ENCODE measurements around the gene TAF5.
A peak's percentile ranks its signal among the peaks of the same experiment; 100 is the strongest.
"Not testable (repeated sequence)": the region's sequence is repeated elsewhere in the genome, so short reads cannot be mapped to it uniquely, and the experiment has no call there.

Gene TAF5

DNA sequence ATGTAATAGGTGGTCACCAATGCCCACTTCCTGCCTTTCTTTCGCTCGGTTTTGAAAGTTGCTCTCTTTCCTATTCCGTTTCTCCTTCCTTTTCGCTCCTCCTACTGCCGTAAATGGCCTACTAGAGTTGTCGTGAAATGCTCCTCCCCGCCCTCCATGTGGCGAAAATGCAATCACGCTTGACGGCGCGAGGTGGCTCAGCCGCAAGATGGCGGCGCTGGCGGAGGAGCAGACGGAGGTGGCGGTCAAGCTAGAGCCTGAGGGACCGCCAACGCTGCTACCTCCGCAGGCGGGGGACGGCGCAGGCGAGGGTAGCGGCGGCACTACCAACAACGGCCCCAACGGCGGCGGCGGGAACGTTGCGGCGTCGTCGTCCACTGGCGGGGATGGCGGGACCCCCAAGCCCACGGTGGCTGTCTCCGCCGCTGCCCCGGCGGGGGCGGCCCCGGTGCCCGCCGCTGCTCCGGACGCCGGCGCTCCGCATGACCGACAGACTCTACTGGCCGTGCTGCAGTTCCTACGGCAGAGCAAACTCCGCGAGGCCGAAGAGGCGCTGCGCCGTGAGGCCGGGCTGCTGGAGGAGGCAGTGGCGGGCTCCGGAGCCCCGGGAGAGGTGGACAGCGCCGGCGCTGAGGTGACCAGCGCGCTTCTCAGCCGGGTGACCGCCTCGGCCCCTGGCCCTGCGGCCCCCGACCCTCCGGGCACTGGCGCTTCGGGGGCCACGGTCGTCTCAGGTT, at the start of gene TAF5:
Gene TAF5, plus strand, starts transcription at position 195 of the 737 bp plus-strand sequence. Its CDS starts 14 bp downstream, at position 209.
- intact Hi-C loops (cut with DNase I), result loop anchor here (1.0 kb wide), 1 partner anchor 18 kb away; no protein-coding TSS in a partner anchor

GRCh38 chr10:103327906-103328305, 39.9 kb upstream of the TAF5 start:
- intact Hi-C loops (cut with DNase I), result no loop called here
- DNase-seq, result no peak

More for the DNA sequence above, at the start of gene TAF5:
- DNase-seq, result peak; percentile 85 to 98 (median 90)

DNA sequence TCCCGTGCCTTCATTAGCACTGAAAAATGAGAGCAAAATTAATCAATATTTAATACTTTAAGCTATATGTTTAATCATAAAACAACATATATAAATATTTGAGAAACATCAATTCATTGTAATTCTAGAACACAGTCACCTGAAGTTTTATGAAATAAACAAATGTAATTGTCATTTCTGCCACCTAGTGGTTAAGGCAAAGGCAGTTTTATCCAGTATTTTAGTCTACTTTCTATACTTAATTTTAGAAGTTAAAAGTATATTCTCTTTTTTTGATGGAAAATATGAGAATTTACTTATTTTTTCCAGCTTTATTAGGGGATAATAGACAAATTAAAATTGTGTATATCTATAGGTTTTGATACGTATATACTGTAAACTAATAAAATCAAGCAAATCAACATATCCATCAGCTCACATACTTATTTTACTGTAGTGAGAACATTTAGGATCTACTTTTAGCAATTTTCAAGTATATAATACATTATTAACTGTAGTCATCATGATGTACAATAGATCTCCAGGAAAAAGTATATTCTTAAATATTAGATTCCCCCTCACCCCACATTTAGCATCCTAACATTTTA, 33.7 kb upstream of the TAF5 start:
- intact Hi-C loops (cut with DNase I), result no loop called here
- no peak for DNase-seq

DNA sequence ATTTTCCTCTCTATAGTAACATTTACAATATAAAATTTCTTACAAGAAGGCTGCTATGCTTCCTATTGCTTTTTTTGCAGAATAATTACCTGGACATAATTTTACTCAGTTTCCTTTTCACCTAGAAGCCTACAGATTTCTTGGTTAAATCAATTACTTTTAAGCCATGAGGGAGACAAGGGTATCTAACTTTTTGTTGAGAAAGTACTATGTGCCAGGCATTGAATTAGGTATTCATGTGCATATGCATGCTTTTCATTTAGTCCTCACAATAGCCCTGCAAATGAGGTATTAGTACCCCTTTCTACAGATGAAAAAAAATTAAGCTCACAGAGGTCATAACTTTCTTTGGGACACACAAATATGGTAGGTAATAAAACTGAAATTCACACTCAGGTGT, 33.2 kb upstream of the TAF5 start:
- intact Hi-C loops (cut with DNase I), result no loop called here
- DNase-seq, result no peak

DNA sequence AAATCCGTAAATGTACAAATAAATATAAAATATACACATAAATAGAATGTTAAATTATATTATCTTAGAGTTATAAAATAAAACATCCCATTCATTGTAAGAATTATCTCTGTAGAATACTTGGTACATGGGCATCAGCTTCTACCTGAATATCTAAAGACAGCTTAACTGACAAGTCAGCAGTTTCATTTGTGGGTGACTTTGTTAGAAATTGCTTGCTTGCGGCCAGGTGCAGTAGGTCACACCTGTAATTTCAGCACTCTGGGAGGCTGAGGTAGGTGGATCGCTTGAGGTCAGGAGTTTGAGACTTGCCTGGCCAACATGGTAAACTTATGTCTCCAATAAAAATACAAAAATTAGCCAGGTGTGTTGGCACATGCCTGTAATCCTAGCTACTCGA, 31.4 kb upstream of the TAF5 start:
- intact Hi-C loops (cut with DNase I), result no loop called here
- no peak for DNase-seq

GRCh38 chr10:103350175-103350516, 17.6 kb upstream of the TAF5 start:
- no peak for DNase-seq
- intact Hi-C loops (cut with DNase I), result loop anchor here (1.0 kb wide), 1 partner anchor 18 kb away; no protein-coding TSS in a partner anchor

DNA sequence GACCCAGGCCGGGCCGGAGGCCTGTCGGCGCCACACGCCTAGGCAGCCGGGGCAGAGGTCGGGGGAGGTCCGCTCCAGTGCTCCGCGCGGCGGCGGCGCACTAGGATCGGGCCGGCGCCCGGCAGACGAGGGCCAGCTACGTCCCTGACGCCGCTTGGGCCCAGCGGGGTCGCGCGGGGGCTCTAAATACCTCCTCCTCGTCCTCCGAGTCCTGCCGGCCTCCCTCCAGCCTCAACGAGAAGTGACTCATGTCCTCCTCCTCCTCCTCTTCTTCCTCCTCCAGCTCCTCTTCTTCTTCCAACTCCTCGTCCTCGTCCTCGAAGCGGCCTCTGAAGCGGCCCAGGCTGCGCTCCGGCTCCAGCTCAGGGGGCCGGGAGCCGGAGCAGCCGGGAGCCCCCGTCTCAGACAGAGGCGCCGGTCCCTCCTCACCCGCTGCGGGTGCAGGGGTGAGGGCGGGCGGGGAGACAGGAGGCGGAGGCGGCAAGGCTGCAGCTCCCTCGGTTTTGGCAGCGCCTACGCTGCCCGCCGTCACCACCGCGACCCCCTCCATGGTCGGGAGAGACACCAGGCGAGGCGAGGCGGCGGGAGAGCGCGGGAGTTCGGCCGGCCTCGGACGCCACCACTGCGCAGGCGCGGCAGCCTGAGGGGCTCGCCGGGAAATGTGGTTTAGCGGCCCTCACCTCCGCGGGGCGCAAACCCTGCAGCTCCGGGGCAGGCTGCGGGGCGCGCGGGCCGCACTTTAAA, 17.1 kb upstream of the TAF5 start, which contains the start of gene PCGF6:
Gene PCGF6, minus strand, starts transcription at position 624 of the 744 bp plus-strand sequence. Its CDS starts 74 bp downstream, at position 550.
- DNase-seq, result peak; percentile 70 to 97 (median 82)
- intact Hi-C loops (cut with DNase I), result loop anchor here (1.0 kb wide), 1 partner anchor 18 kb away; no protein-coding TSS in a partner anchor

DNA sequence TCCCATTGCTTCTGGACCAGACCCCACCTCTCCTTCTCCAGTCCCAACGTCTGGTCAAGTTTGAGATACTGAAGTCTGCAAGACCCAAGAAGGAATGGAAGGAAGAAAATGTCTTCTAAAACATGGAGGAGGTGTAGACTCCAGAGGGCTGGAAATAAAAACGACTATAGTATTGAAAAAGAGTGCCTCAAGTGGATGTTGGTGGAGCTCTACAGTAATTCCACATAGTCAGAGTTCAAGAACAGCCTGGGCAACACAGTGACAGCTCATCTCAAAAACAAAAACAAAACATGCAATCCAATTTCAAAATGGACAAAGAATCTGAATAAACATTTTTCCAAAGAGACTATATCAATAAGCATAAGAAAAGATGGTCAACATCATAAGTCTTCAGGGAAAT, 14.5 kb upstream of the TAF5 start:
- DNase-seq, result no peak
- intact Hi-C loops (cut with DNase I), result no loop called here

DNA sequence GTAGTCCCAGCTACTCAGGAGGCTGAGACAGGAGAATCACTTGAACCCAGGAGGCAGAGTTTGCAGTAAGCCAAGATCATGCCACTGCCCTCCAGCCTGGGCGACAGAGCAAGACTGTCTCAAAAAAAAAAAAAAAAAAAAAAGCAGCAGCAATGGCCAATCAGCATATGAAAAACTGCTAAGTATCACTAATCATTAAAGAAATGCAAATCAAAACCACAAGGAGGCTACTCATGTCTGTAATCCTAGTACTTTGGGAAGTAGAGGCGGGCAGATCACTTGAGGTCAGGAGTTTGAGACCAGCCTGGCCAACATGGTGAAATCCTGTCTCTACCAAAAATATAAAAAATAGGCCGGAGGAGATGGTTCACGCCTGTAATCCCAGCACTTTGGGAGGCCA, 13.2 kb upstream of the TAF5 start:
- intact Hi-C loops (cut with DNase I), result not testable (repeated sequence)

GRCh38 chr10:103355906-103356599, 11.7 kb upstream of the TAF5 start:
- no peak for DNase-seq
- intact Hi-C loops (cut with DNase I), result no loop called here

More for the DNA sequence above, 13.2 kb upstream of the TAF5 start:
- DNase-seq, result not testable (repeated sequence)

GRCh38 chr10:103359493-103359892, 8.3 kb upstream of the TAF5 start:
- intact Hi-C loops (cut with DNase I); DNase-seq: not testable (repeated sequence)

DNA sequence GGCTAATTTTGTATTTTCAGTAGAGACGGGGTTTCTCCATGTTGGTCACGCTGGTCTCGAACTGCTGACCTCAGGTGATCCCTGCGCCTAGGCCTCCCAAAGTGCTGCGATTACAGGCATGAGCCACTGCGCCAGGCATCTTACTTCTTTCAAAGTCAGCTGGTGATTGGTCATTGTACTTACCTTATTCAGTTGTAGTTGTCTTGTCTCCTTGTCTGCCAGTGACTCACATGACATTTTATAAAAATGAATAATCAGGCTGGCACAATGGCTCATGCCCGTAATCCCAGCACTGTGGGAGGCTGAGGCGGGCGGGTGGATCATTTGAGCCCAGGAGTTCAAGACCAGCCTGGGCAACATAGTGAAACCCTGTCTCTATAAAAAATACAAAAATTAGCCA, 7.0 kb upstream of the TAF5 start:
- DNase-seq, result peak in 1 of 10 donors; percentile 14
- intact Hi-C loops (cut with DNase I), result not testable (repeated sequence)

DNA sequence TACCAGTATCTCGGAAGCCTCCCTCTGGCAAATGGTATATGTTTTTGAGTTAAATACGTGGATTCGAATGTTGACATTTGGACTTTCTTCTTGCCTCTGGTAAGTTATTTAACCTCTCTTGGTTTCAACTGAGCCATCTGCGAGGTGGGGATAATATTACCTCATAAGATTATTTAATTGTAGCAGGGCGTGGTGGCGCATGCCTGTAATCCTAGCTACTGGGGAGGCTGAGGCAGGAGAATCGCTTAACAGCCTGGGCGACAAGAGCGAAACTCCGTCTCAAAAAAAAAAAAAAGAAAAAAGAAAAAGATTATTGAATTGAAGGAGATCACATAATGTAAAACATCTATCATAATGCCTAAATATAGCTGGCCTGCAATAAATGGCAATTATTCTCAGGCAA, 396 bp upstream of the TAF5 start:
- intact Hi-C loops (cut with DNase I), result no loop called here
- no peak for DNase-seq

DNA sequence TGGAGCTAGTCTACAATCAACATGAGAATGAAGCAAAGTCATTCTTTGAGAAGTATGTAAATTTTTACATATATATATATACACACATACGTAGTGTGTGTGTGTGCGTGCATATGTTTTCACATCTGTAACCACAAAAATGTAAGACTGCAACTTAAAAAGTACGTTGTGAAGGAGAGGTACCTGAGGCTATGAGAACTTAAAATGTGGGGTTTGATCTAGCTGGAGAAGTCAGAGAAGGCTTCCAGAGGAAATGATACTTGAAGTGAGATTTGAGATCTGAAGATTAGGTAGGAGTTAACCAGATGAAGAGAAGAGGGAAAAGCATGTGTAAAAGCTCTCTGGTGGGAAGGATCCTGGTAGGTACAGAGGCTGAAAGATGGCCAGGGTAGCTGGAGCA, 5.8 kb downstream of the TAF5 start:
- intact Hi-C loops (cut with DNase I), result no loop called here
- DNase-seq, result no peak

DNA sequence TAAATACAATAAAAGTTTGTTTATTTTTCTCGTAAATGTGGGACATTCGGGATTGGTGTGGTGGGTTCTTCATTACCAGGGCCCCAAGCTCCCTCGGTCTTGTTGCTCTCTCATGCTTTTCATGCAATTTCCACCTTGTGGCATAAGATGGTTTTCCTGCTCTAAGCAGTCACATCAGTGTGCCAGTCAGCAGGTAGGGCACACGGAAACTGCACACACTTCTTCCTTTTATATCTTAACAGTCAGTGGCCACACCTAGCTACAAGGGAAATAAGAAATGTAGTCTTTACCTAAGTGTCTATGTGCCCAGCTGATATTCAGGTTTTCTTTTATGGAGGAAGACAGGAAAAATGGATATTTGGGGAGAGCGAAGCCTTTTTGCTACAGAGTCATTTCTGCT, 6.5 kb downstream of the TAF5 start:
- no peak for DNase-seq
- intact Hi-C loops (cut with DNase I), result no loop called here

DNA sequence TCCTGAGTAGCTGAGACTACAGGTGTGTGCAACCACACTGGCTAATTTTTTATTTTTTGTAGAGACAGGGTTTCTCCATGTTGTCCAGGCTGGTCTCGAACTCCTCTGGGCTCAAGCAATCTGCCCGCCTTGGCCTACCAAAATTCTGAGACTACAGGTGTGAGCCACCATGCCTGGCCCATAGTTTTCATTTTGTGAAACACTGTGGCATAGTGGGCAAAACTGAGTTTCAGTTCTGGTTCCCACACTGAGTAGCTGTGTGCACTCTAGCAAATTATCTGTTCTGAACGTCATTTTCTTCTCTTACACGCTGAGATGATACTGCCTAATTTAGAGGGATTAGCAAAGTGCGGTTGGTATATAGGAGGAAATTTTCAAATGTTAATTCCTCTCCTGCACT, 15.0 kb downstream of the TAF5 start:
- DNase-seq, result no peak
- intact Hi-C loops (cut with DNase I), result no loop called here

DNA sequence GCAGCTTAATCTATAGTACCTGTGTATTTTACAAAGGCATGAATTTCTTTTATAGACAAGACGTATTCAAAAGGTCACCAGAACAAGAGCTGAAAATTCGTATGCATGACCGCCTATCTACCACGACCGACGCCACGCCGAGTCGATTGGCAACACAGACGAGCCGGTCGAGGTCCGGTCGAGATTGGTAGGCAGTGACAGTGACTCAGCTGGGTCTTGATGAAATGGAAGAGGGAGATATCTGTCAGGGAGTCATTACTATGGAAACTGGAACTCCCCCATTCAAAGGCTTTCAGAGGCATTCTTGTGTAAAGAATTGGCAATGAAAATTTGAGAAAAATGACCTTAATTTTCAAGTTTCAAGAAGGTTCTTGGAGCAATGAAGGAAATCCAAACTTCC, 26.4 kb downstream of the TAF5 start:
- no peak for DNase-seq
- intact Hi-C loops (cut with DNase I), result no loop called here

GRCh38 chr10:103395754-103396066, 27.9 kb downstream of the TAF5 start:
- intact Hi-C loops (cut with DNase I), result no loop called here
- no peak for DNase-seq

- peak; percentile 97 to 100 (median 98) for DNase-seq
- intact Hi-C loops (cut with DNase I), result no loop called here
Measured at GRCh38 chr10:103396067-103396788, 28.5 kb downstream of the TAF5 start, which contains the start of the genes ATP5MK and PDCD11. TSS of gene ATP5MK (minus strand) at chr10:103396475. CDS start at chr10:103392457, 4,018 bp downstream. TSS of gene PDCD11 (plus strand) at chr10:103396626. CDS start at chr10:103398427, 1,801 bp downstream.

- intact Hi-C loops (cut with DNase I), result no loop called here
Measured at GRCh38 chr10:103396789-103397087, 29.0 kb downstream of the TAF5 start.

More at GRCh38 chr10:103396789-103397087, 29.0 kb downstream of the TAF5 start:
- DNase-seq, result no peak

All from posterior cingulate gyrus (tissue), 11 donors.